HG03095 (cell line): Measurements from ENCODE around the gene EHD4.

Source experiments
- ATAC-seq: cut with Tn5 transposase; IDR thresholded peaks from one replicate; pipeline ENCODE4 v1.9.1; 2021; ENCODE audit warnings: moderate library complexity; ENCODE audit not compliant: unreplicated experiment

The EHD4 gene

DNA sequence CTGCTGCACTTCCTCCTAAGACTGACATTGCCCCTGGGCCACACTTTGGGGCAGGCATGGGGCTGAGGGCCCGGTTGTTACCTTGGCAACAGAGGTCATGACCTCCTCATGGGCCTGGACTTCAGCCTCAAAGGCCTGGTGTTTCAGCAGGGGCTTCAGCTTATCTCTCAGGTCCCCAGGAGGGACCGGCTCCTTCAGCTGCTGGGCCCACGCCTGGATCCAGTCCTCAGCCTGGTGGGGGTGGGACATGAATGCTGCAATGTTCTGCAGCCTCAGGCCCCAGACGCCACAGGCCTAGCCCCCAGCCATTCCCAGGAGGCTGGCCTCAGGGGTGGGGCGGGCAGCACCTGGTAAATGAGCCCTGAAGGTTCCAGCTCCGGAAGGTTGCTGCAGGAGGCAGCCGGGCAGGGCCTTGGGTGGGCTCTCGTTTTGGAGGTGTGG lies 106.1 kb downstream of the EHD4 start:
- no peak for ATAC-seq

DNA sequence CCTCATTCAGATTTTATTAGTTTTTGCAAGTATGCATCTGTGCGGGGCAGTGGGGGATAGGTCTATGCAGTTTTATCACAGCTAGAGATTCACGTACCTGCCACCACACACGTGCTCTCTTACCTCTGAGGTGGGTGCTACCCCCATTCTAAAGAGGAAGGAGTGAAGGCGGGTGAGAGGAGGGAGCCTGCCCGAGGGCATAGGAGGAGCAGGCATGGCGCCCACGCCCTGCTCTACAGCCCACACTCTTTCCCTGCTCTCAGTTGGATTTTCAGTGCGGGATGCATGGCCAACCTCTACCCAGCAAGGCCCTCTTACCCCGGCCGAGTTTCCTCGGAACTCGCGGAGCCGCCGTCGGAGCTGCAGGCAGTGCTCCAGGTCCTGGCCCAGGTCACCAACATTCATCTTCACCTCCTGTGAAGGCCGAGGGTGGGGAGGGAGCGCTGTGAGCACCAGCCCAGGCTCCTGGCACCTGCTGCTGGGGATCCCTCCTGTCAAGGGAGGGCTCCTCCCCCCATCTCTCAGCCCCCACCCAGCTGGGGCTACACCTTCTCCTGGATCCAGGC lies 106.8 kb downstream of the EHD4 start:
- no peak for ATAC-seq

DNA sequence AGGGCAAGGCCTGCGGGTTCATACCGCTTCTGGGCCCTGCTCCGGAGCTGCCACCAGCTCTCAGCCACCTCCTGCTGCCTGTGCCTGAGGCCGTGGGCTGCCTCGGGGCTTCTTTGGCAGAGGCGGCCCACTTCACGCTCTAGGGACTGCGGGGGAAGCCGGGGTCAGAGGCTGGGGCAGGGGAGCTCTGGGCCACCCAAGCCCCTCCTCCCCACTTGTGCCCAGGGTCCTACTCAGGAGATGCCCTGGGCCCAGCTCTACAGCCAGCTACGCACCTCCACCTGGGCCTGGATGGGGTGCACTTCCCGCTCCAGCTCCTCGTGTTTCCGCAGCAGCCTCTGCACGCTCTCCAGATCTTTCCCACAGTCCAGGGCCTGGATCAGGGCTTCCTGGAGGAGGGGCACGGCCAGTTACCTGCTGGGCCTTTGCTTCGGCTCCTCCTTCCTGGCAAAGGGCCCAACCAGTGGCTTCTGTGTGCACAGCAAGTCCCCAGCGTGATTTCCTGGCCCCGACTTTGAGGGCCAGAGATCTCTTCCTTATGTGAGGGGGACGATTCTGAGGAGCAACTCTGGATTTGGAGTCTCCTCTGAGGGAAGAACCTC lies 109.7 kb downstream of the EHD4 start:
- no peak for ATAC-seq

DNA sequence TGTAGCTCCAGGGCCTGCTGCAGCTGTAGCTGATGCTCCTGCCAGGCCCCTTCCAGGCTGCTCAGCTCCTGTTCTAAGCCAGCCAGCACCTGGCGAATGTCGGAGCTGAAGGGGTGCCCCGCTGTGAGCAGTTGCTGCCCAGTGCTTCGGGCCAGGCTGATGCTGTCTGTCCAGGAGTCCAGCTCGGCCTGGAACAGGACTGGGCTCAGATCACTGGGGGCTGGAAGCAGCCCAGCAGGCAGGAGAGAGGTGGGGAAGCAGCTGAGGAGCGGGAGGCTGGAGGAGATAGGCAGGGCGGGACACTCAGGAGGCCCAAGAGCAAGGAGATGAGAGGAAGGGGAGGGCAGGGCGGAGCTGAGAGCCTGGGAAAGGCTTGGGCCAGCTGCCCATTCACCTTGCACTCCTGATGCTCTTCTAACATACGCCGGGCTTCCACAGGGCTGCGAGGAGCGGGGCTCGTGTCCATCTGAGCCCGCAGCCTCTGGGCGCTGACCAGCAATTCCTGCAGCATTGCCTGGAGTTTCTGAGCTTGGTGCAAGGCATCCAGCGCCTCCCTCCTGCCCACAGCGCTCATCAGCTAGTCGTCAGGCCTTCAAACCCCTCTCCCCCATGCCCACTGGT lies 110.5 kb downstream of the EHD4 start:
- no peak for ATAC-seq

DNA sequence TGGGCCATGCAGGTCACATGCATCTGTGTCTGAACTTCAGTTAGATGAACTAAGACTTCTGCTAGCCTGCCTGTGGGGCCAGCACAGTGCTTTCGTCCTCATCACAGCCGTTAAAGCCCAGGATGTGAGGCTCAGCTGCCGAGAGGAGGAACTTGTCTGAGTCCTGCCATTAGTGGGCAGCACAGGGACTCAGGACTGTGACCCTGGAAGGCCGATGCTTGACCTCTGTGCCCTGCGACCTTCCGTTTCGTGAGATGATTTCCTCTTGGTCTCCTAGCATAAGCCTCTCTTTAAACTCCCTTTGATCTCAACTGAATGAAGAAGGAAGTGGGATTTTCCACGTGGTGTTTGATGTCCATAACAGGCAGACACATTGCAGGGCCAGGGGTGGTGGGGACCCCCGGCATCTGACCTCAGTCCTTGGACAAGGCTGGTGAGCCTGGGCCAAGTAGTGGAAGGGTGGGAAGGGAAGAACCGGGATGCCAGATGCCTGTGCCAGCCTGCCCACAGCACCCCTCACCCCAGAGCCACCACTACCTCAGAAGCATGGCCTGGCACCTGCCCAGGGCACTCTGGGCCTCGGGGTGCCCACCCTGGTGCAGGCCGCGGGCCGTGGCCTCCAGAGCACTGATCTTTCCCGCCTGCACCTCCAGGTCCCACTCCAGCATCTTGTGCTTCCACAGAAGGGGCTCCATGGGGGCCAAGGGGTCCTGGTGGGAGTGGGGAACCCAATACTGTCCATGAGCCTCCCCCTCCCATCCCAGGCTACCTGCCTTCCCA lies 112.1 kb downstream of the EHD4 start:
- ATAC-seq: no peak

DNA sequence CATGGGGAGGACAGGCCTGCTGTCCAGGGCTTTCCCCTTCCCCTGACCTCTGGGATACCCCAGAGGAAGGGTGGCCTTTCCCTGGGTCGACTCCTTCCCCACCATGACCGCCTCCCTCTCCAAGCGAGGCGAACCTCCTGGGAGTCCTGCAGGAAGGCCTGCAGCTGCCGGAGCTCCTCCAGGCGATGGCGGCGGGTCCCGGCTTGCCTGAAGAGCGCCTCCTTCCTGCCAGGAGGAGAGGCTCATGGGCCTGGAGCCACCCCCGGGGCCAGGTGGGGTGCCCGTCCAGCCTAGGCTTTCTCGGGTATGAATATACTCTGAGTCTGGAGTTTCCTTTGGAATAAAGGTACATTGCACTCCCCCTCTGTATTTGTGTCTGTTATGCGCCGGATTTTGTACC lies 113.6 kb downstream of the EHD4 start:
- ATAC-seq: no peak

DNA sequence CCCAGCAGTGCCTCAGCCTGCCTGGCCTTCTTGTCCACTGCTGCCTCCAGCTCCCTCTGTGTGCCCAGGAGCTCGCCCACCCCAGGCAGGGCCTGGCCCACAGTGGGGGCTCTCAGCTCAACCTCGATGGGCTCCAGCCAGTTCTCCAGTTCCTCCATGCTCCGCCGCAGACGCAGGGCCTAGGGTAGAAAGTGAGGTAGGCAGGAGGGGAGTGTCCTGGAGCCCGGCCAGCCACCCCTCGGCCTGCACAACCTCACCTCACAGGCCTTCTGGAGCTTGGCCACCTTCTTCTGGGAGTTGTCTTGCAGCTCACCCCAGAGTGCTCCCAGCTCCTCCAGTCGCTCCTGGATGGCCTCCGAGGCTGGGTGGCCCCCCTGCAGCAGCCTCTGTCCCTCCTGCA lies 115.0 kb downstream of the EHD4 start:
- no peak for ATAC-seq

DNA sequence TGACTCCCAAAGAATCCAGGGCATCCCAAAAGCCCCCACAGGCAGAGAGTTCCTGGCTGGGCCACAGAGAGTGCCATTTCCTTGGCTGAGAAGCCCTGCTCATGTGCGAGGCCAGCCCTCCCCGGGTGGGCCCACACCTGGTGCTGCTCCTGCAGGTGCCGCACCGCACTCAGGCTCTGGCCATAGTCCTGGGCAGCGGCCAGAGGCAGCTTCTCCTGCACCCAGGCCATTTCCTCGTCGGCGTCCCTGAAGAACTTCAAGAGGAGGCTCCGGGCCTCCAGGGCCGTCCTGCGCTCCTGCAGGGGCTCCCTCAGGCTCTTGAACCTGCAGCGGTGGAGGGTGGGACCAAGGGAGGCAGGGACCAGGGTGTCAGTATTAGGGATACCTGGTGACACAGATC lies 115.6 kb downstream of the EHD4 start:
- ATAC-seq: no peak

DNA sequence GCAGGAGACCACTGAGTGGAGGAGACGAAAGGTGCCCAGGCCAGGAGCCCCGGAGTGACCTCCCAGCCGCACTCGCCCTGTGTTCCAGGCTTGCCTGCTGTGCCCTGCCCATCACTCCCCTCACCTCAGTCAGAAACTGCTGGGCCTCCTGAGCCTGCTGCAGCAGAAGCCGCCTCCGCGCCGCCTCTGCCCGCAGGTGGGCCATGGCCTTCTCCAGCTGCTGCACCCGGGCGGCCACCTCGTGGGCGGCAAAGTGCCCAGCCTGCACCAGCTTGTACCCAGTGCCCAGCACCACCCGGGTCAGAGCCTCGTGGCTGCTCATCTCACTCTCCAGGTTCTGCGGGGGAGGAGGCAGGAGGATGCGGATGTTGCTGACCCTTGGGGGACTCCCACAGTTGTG lies 116.1 kb downstream of the EHD4 start:
- no peak for ATAC-seq

DNA sequence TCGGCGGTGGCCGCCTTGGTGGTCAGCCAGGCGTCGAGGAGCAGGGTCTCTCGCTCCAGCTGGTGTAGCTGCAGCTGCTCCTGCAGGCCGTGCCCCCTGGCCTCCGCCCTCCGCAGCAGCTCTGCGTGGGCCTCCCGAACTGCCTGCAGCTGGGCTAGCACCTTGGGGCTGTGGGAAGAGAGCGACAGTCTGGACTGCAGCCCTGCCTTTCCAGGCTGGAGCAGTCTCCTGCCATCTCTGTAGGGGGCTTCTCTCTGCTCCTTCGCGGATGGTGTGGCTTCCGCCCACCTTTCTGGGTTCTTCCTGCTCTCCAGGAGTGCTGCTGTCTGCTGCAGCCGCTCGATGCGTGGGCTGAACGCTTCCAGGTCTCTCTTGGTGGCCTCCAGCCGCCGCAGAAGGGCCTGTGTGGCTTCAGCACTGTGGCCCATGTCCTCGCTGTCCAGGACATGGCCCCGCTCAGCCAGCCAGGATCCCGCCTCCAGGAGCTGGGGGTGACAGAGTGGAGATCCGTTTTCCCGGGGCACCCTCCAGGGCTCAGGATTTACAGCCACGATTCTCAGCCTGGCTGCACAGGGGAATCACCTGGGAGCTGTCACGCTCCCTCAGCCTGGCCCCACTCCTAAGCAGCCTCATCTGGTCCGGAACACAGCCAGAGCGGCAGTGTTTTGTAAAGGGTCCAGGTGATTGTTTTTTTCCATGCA lies 116.9 kb downstream of the EHD4 start:
- no peak for ATAC-seq

DNA sequence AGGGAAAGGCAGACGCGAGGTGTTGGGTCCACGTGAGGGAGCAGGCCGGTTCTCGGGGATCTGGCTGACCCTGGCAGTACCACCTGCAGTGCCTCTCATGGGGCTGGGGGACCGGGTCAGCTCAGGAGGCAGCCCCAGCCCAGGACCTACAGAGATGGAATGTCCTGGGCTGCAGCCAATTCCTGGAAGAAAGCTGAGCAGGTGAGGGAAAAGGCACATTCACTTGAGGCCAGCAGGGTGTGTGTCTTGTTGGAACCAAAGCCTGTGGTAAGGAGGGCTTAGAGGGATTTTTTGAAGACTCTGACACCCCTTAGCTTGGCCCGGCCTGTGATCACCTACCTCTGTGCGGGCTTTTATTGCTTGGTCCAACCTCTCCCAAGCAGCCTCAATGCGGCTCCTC lies 117.9 kb downstream of the EHD4 start:
- ATAC-seq: no peak

DNA sequence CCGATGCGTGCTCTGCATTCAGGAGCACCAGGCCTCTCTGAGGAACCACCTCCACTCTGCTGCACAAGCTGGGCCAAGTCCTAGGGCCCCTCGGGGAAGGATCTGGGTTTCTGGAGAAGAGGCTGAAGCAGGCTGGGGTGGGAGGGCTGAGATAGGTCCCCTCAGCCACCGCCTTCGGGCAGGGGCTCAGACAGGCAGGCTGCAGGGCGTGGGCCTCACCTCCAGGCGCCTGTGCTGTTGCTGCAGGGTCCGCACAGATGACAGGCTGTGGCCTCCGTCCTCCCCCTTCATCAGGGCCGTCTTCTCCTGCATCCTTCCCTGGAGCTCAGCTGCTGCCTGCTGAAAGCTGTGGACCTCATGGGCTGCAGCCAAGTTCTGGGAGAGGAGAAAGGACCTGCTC lies 118.5 kb downstream of the EHD4 start:
- no peak for ATAC-seq

DNA sequence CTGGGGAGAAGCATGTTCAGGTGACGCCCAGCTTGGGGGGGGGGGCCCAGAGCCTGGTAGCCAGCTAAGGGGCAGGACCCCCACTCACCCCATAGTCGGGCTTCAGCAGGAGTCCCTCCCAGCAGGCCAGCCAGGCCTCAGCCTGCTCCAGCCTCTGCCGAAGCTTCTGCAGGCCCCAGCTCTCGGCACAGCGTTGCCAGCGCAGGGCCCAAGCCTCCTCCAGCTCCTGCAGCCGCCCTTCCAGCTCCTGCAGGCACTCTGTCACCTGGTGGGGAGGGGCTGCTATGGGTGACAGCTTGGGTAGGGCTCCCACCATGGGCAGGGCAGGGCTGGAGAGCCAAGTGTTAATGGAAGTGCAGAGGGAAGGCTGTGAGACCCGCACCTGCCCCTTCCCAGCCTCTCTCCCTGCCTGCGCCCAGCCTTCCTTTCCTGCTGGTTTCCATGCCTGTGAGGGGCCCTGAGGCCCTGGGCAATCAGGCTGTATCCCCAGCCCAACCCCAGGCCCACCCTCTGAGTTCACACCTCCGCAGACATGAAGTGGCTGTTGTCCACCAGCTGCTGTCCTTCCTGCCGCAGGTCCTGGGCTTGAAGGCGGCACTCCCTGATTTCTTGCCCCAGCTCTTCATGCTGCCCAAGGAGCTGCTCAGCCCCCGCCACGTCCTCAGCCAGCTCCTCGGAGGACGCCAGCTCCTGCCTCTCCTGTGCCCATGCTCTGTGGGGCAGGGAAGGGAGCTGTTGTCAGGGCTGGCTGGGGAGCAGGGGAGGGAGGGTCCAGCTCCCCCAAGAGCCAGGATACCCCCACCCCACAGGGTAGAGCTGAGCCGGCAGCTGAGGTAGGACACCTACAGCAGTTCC lies 119.4 kb downstream of the EHD4 start:
- ATAC-seq: no peak

DNA sequence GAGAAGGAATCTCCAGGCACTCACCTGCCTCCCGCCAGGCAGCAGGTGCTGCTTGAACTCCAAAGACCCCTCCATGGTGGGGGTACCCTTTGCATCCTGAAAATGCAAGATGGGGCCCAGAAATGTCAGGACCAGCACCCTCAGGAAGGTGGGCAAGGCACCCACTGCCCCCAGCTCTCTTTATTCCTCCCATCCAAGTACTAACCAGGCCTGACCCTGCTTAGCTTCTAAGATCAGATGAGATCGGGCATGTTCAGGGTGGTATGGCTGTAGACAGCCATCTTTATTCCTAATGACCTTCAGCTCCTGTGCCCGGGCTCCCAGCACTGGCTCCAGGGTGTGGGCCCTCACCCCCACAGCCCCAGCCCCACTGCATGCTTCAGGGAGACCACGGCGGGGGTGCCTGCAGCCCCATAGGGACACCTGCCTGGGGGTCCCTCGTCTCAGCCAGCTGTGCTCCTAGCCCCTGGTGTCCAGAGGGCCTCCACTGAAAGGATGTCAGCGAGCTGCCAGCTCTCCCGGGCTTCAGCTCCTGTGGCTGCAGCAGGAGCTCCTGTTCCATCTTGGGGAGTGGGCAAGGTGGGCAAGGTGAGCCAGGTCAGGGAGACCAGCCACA lies 120.5 kb downstream of the EHD4 start:
- ATAC-seq: no peak

DNA sequence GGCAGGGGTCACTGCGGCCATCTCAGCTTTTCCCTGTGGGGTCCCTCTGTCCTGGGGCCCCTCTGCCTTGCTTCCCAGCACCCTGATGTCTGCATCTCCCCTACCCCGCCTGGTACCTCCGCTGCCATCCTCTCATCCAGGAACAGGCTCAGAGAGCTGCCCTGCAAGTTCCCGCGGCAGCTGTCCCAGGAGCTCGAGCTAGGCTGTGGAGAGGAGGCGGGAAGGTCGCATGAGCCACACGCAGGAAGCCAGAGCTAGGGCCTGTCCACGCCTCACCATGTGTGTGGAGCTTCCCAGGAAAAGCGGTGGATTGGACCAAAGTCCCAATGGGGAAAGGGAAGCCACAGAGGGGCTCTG lies 121.2 kb downstream of the EHD4 start:
- no peak for ATAC-seq

DNA sequence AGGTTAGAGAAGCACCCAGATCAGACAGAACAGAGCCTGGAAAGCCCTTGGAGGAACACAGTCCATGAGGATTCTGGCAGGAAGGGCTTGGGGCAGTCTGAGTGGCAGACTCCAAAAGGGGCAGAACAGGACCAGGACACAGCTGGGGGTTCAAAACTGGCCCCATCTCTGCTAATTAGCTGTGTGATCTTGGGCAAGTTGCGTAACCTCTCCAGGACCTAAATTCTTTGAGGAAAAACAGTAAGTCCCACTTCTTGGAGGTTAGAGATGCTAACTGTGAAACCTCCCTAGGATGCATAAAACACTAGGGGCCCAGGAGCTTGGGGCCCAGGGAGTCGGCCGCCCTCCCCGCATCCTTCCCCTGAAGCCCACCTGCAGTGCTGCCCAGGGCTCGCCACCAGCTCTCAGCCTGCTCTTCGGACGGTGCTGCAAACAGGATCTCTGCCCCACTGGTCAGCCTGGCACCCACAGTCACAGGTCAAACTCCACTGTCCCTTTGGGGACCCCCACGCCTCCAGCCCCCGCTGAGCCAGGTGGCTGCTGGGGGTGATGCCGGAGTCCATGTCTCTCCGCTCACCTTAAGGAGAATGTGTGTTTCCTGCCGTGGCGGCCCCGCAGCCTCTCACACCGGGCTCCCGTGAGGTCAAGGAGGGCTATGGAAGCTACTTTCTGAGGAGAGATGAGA lies 121.7 kb downstream of the EHD4 start:
- no peak for ATAC-seq

DNA sequence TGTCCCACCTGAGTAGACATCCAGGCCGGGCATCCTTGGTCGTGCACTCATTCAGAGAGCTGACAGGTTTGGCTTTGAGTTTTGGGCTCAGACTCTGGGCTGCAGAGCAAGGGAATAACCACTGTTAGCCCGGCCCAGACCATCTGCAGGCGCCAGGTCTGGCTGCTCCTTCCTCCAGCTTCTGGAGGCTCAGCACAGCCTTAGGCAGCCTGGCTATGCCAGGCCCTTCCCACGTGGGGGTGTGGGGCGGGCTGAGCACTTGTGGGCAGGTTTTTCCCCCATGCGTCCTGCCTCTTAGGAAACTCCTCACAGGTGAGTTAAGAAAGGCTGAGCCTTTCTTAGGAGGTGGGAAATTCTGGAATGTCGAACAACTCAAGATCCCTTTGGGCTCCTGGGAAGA lies 122.5 kb downstream of the EHD4 start:
- no peak for ATAC-seq

DNA sequence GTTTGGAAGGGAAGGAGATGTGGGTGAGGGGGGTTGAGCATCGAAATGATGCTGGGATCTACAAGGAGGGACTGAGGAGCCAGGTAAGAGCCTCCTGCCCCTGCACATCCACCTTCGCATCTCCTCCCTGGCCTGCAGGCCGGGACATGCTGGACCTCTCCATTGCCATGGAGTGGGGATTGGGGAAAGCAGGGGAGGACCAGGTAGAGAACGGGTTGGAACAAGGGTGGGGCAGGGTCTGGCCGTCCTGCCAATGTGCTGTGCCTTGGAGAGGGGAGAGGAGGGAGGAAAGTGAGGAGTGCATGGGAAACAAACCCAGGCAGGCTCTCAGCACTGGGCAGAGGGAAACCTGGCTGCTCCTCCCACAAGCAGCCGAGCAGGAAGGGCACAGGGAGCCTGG lies 123.2 kb downstream of the EHD4 start:
- no peak for ATAC-seq

DNA sequence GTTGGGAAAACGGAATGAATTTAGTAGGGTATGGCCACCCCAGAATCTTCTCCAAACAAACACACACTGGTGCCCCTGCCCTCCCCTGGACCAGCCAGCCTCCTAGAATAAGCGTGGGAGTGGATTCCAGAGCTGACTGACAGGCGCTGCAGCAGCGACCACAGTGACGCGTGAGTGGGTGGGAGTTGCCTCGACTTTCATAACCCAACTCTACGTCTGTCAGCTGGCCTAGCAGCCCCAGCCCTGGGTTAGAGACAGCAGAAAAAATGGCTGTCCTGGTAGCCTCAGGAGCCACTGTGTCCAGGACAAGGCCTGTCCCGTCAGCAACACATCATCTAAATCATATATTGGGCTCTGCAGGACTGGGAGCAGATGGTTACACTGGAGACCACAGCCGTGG lies 123.7 kb downstream of the EHD4 start:
- no peak for ATAC-seq

DNA sequence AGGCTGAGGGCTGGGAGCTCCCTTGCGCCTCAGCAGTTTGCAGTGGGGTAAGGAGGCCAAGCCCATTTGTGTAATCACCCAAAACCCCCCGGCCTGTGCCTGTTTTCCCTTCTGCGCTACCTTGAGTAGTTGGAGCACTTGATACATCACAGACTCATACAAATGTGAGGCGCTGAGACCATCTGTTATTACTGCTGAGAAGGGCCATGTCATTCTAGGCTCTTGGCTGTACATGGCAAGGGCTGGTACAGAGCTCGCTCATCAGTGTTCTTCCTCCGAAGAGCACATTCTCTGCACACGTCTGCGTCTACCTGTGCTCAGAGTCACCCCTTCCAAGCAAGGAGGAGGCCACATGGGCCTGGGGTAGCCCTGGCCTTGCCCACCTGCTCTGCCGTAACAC lies 124.4 kb downstream of the EHD4 start:
- no peak for ATAC-seq
